ENCODE data around the gene SCRN3. TPM values are rescaled to one million over a fixed set of nuclear protein-coding genes. Genes with fewer than 3 reads are reported as not detected.

The SCRN3 gene
- total RNA-seq: 10 to 100 TPM; 22.7 to 34.0 TPM
- 10 to 100 TPM; 11.0 to 14.4 TPM for polyA plus RNA-seq
- long read RNA-seq, donor 1, partial matches to known transcripts: 0 of 2 reads
- long read RNA-seq, donor 1, other reads (novel, unspliced or antisense): 0 of 2 reads
- long read RNA-seq, donor 2, partial matches to known transcripts: 0 of 3 reads
- long read RNA-seq, donor 2, other reads (novel, unspliced or antisense): 0 of 3 reads
- long read RNA-seq, donor 3, partial matches to known transcripts: 0 of 1 reads
- long read RNA-seq, donor 3, other reads (novel, unspliced or antisense): 0 of 1 reads
- long read RNA-seq, donor 4, partial matches to known transcripts: 0 of 2 reads
- long read RNA-seq, donor 4, other reads (novel, unspliced or antisense): 0 of 2 reads
- long read RNA-seq, donor 5: 0 reads

- DNase-seq (peak; percentile 87 to 93 (median 92)), ATAC-seq (ENCODE audit: insufficient read depth, low FRiP score) (peak; percentile 93)
- H3K27ac ChIP-seq (ENCODE audit: low read depth in 1 of 2, low read length in 1 of 2): peak within 1 kb of the TSS; percentile 87 to 95
- 0 to 1% methylated on average over 32 to 35 of the region's 35 CpGs for WGBS, 2 donors
- H3K9me3 ChIP-seq (ENCODE audit: control insufficient read depth in 4 of 4, insufficient read depth in 3 of 4, low read length in 3 of 4): no peaks in the 10 kb centered on the region
- H3K36me3 ChIP-seq (ENCODE audit: control insufficient read depth in 4 of 4, insufficient read depth in 4 of 4, low read length in 4 of 4): peaks cover 0 to 9% (median 2%) of the 10 kb centered on the region in 4 donors
- H3K4me3 ChIP-seq: peak within 1 kb of the TSS; percentile 91
- peak within 1 kb of the TSS; percentile 74 to 78 for H3K9ac ChIP-seq (ENCODE audit: insufficient read depth in 1 of 2, low read length in 2 of 2)
- H3K4me1 ChIP-seq (ENCODE audit: control insufficient read depth in 5 of 5, insufficient read depth in 5 of 5, low read length in 5 of 5): peaks cover 0 to 21% (median 9%) of the 10 kb centered on the region in 5 donors
- TF ChIP-seq CTCF (IDR thresholded peaks at IDR 0.05; ENCODE audit: control extremely low read depth, extremely low read depth): no peak
- H3K27me3 ChIP-seq (ENCODE audit: control insufficient read depth in 3 of 3, insufficient read depth in 3 of 3, low read length in 2 of 3): no peaks in the 10 kb centered on the region
Observed at GRCh38 chr2:174395284-174395968, at the start of gene SCRN3. TSS of gene SCRN3 (plus strand) at chr2:174395730. CDS start at chr2:174398284, 2,554 bp downstream.

- Histone ChIP-seq H3K27ac (ENCODE audit: low read depth in 1 of 2, low read length in 1 of 2) (no peak overlapping the region), H3K36me3 (ENCODE audit: control insufficient read depth in 4 of 4, insufficient read depth in 4 of 4, low read length in 4 of 4) (peaks cover 6 to 14% (median 10%) of the 10 kb centered on the region in 4 donors), H3K9me3 (ENCODE audit: control insufficient read depth in 4 of 4, insufficient read depth in 3 of 4, low read length in 3 of 4) (no peaks in the 10 kb centered on the region), H3K27me3 (ENCODE audit: control insufficient read depth in 3 of 3, insufficient read depth in 3 of 3, low read length in 2 of 3) (peaks cover 0 to 6% (median 5%) of the 10 kb centered on the region in 3 donors), H3K9ac (ENCODE audit: insufficient read depth in 1 of 2, low read length in 2 of 2) (no peak overlapping the region), H3K4me3 (no peak overlapping the region), H3K4me1 (ENCODE audit: control insufficient read depth in 5 of 5, insufficient read depth in 5 of 5, low read length in 5 of 5) (no peaks in the 10 kb centered on the region)
- ATAC-seq (ENCODE audit: insufficient read depth, low FRiP score) (no peak), DNase-seq (peak in 1 of 3 donors; percentile 19)
- 86 to 90% methylated on average over 2 of the region's 2 CpGs for WGBS, 2 donors
- TF ChIP-seq CTCF (IDR thresholded peaks at IDR 0.05; ENCODE audit: control extremely low read depth, extremely low read depth): no peak
Observed at GRCh38 chr2:174350018-174350417, 45.5 kb upstream of the SCRN3 start.

GRCh38 chr2:174350593-174351181, 44.8 kb upstream of the SCRN3 start:
- Histone ChIP-seq H3K4me1 (ENCODE audit: control insufficient read depth in 5 of 5, insufficient read depth in 5 of 5, low read length in 5 of 5) (no peaks in the 10 kb centered on the region), H3K27me3 (ENCODE audit: control insufficient read depth in 3 of 3, insufficient read depth in 3 of 3, low read length in 2 of 3) (no peaks in the 10 kb centered on the region), H3K27ac (ENCODE audit: low read depth in 1 of 2, low read length in 1 of 2) (no peak overlapping the region), H3K9me3 (ENCODE audit: control insufficient read depth in 4 of 4, insufficient read depth in 3 of 4, low read length in 3 of 4) (no peaks in the 10 kb centered on the region), H3K36me3 (ENCODE audit: control insufficient read depth in 4 of 4, insufficient read depth in 4 of 4, low read length in 4 of 4) (peaks cover 6 to 14% (median 10%) of the 10 kb centered on the region in 4 donors), H3K9ac (ENCODE audit: insufficient read depth in 1 of 2, low read length in 2 of 2) (no peak overlapping the region), H3K4me3 (no peak overlapping the region)
- DNase-seq (no peak), ATAC-seq (ENCODE audit: insufficient read depth, low FRiP score) (no peak)
- WGBS, 2 donors: 96 to 97% methylated on average over 2 of the region's 2 CpGs
- no peak for TF ChIP-seq CTCF (IDR thresholded peaks at IDR 0.05; ENCODE audit: control extremely low read depth, extremely low read depth)
